Liver (tissue), 9 donors: ENCODE results near the gene PROK1. TPM values are rescaled to one million over a fixed set of nuclear protein-coding genes. Genes with fewer than 3 reads are reported as not detected.

Source experiments
- DNase-seq: peaks from one replicate; pipeline ENCODE4 v3.0.0-alpha.2; 2017; ENCODE audit warnings: low spot score
- H3K27ac ChIP-seq, 2 donors: one replicate each; pipeline ENCODE4 v1.7.0; 2013; ENCODE audit warnings: inconsistent platforms in 2 of 2, low read length in 2 of 2, control low read depth in 1 of 2, low read depth in 1 of 2, mild to moderate bottlenecking in 1 of 2
- H3K27me3 ChIP-seq, 4 donors: one replicate each; pipeline versions ENCODE4 v1.6.1 to v1.7.0; 2013; ENCODE audit warnings: low read length in 3 of 4, inconsistent platforms in 1 of 4, mild to moderate bottlenecking in 1 of 4, moderate library complexity in 1 of 4; ENCODE audit not compliant: control insufficient read depth in 4 of 4, insufficient read depth in 4 of 4
- H3K36me3 ChIP-seq, 4 donors: one replicate each; pipeline versions ENCODE4 v1.6.1 to v1.7.0; 2013; ENCODE audit warnings: low read length in 3 of 4, mild to moderate bottlenecking in 3 of 4, low read depth in 1 of 4, moderate library complexity in 1 of 4; ENCODE audit not compliant: control insufficient read depth in 4 of 4, insufficient read depth in 3 of 4
- H3K4me1 ChIP-seq, 4 donors: one replicate each; pipeline versions ENCODE4 v1.6.1 to v1.7.0; 2013; ENCODE audit warnings: low read length in 3 of 4, mild to moderate bottlenecking in 3 of 4, moderate library complexity in 1 of 4; ENCODE audit not compliant: control insufficient read depth in 4 of 4, insufficient read depth in 4 of 4
- H3K4me3 ChIP-seq, 3 donors: one replicate each; pipeline versions ENCODE4 v1.6.1 to v1.7.0; 2013; ENCODE audit warnings: low read length in 3 of 3, control low read depth in 1 of 3, low read depth in 1 of 3, mild to moderate bottlenecking in 1 of 3
- H3K9ac ChIP-seq, 2 donors: one replicate each; pipeline ENCODE4 v1.7.0; 2013; ENCODE audit warnings: low read length in 2 of 2, mild to moderate bottlenecking in 2 of 2, moderate library complexity in 2 of 2, control low read depth in 1 of 2, low read depth in 1 of 2
- H3K9me3 ChIP-seq, 4 donors: one replicate each; pipeline versions ENCODE4 v1.6.1 to v1.7.0; 2013; ENCODE audit warnings: low read length in 3 of 4; ENCODE audit not compliant: control insufficient read depth in 4 of 4
- EGR1 ChIP-seq, 2 donors: IDR thresholded peaks; 2 replicates each; pipeline ENCODE4 v1.6.1; 2016 to 2018; ENCODE audit warnings: antibody characterized with exemption in 2 of 2, low read depth in 2 of 2
- FOXA1 ChIP-seq: IDR thresholded peaks from 2 replicates; pipeline ENCODE4 v1.6.1; 2016; ENCODE audit warnings: antibody characterized with exemption
- HNF4G ChIP-seq: IDR thresholded peaks from 2 replicates; pipeline ENCODE4 v1.6.1; 2016; ENCODE audit warnings: antibody characterized with exemption
- MAX ChIP-seq: IDR thresholded peaks from 2 replicates; pipeline ENCODE4 v1.6.1; 2016; ENCODE audit warnings: antibody characterized with exemption
- NR2F2 ChIP-seq: IDR thresholded peaks from 2 replicates; pipeline ENCODE4 v1.6.1; 2016; ENCODE audit warnings: antibody characterized with exemption
- RAD21 ChIP-seq, 2 donors: IDR thresholded peaks; 2 replicates each; pipeline ENCODE4 v1.6.1; 2016; ENCODE audit warnings: antibody characterized with exemption in 2 of 2, mild to moderate bottlenecking in 2 of 2
- REST ChIP-seq: IDR thresholded peaks from 2 replicates; pipeline ENCODE4 v1.6.1; 2016; ENCODE audit warnings: antibody characterized with exemption, mild to moderate bottlenecking
- TAF1 ChIP-seq: conservative IDR thresholded peaks from 2 replicates; pipeline ENCODE4 v1.6.1; 2016; ENCODE audit warnings: antibody characterized with exemption, mild to moderate bottlenecking
- YY1 ChIP-seq: IDR thresholded peaks from 2 replicates; pipeline ENCODE4 v1.6.1; 2016; ENCODE audit warnings: antibody characterized with exemption, mild to moderate bottlenecking
- WGBS: extraction: QIAGEN DNeasy Blood & Tissue Kit; methylation state at CpG from one replicate; pipeline ENCODE4 v1.1.7; 2013; 5-methylcytosine and 5-hydroxymethylcytosine counted together
- polyA plus RNA-seq, 2 donors: library from polyadenylated mRNA; stranded (reverse) in 1 of 2; unstranded in 1 of 2; fragments of 200-250 nt in 1 of 2; fragments of >200 nt in 1 of 2; fragmentation: Nextera tagmentation in 1 of 2; extraction: Ambion mirVana in 1 of 2; gene quantifications; one replicate each; pipeline versions ENCODE4 v1.2.1 to v1.2.3, GENCODE V29; 2013 to 2015
- total RNA-seq, 2 donors: library from RNA; depleted of rRNA; stranded (reverse); fragments of >200 nt; gene quantifications; one replicate each; pipeline ENCODE4 v1.2.3, GENCODE V29; 2014
- donor health status: healthy.
- donor health status: healthy.
- donor health status: healthy.
- donor health status: healthy.
- donor health status: healthy.

Gene PROK1
- total and polyA plus RNA-seq, 4 donors = 0.03 TPM; not detected in 3

GRCh38 chr1:110454328-110454727 lies 3.4 kb downstream of the PROK1 start:
- WGBS = 100% methylated on average over 1 of the region's 1 CpG
- H3K36me3 ChIP-seq = no peaks in the 10 kb centered on the region
- H3K27me3 ChIP-seq = no peaks in the 10 kb centered on the region
- no peak for DNase-seq
- TF ChIP-seq REST (no peak), HNF4G (no peak), FOXA1 (no peak), TAF1 (no peak)
- H3K9ac ChIP-seq = no peak overlapping the region
- H3K9me3 ChIP-seq = no peaks in the 10 kb centered on the region
- H3K4me1 ChIP-seq = peaks cover 0 to 37% (median 31%) of the 10 kb centered on the region in 4 donors
- no peak overlapping the region for H3K4me3 ChIP-seq
- H3K27ac ChIP-seq = no peak overlapping the region

GRCh38 chr1:110455151-110455550 lies 4.2 kb downstream of the PROK1 start:
- H3K9ac ChIP-seq = no peak overlapping the region
- peaks cover 0 to 29% (median 24%) of the 10 kb centered on the region in 4 donors for H3K4me1 ChIP-seq
- H3K27me3 ChIP-seq = no peaks in the 10 kb centered on the region
- no peaks in the 10 kb centered on the region for H3K9me3 ChIP-seq
- WGBS = 85% methylated on average over 8 of the region's 8 CpGs
- H3K36me3 ChIP-seq = no peaks in the 10 kb centered on the region
- H3K4me3 ChIP-seq = no peak overlapping the region
- TF ChIP-seq HNF4G (no peak), MAX (no peak), NR2F2 (no peak), RAD21 (IDR thresholded peaks at IDR 0.05) (no peak), EGR1 (IDR thresholded peaks at IDR 0.05; ENCODE audit: low read depth in 2 of 2) (no peak), YY1 (no peak)
- DNase-seq = no peak
- H3K27ac ChIP-seq = no peak overlapping the region

GRCh38 chr1:110457206-110457605 lies 6.3 kb downstream of the PROK1 start:
- H3K27ac ChIP-seq = no peak overlapping the region
- DNase-seq = no peak
- TF ChIP-seq EGR1 (IDR thresholded peaks at IDR 0.05; ENCODE audit: low read depth in 2 of 2) = no peak
- no peak overlapping the region for H3K4me3 ChIP-seq
- H3K36me3 ChIP-seq = no peaks in the 10 kb centered on the region
- H3K9ac ChIP-seq = no peak overlapping the region
- no peaks in the 10 kb centered on the region for H3K9me3 ChIP-seq
- 93% methylated on average over 5 of the region's 5 CpGs for WGBS
- peaks cover 0 to 10% (median 8%) of the 10 kb centered on the region in 4 donors for H3K4me1 ChIP-seq
- H3K27me3 ChIP-seq = no peaks in the 10 kb centered on the region
